ENCODE results near the gene DIRAS1.

- TF ChIP-seq EP300 (IDR thresholded peaks at IDR 0.05; ENCODE audit: borderline replicate concordance in 1 of 2, low read depth in 2 of 2, low read length in 2 of 2), result no peak
- no peak for TF ChIP-seq EZH2 (IDR thresholded peaks at IDR 0.05; ENCODE audit: low read depth, low read length, severe bottlenecking)
- TF ChIP-seq, protein P1, sequence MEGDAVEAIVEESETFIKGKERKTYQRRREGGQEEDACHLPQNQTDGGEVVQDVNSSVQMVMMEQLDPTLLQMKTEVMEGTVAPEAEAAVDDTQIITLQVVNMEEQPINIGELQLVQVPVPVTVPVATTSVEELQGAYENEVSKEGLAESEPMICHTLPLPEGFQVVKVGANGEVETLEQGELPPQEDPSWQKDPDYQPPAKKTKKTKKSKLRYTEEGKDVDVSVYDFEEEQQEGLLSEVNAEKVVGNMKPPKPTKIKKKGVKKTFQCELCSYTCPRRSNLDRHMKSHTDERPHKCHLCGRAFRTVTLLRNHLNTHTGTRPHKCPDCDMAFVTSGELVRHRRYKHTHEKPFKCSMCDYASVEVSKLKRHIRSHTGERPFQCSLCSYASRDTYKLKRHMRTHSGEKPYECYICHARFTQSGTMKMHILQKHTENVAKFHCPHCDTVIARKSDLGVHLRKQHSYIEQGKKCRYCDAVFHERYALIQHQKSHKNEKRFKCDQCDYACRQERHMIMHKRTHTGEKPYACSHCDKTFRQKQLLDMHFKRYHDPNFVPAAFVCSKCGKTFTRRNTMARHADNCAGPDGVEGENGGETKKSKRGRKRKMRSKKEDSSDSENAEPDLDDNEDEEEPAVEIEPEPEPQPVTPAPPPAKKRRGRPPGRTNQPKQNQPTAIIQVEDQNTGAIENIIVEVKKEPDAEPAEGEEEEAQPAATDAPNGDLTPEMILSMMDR (IDR thresholded peaks at IDR 0.05; ENCODE audit: control extremely low read depth in 1 of 3, insufficient read depth in 1 of 3, low read depth in 1 of 3, low read length in 3 of 3), result no peak
- TF ChIP-seq POLR2A (IDR thresholded peaks at IDR 0.05; ENCODE audit: control extremely low read depth in 1 of 2, low read depth in 2 of 2, low read length in 2 of 2), result no peak
Observed at GRCh38 chr19:2711172-2711874, 9.8 kb downstream of the DIRAS1 start.

Data from H1 (cell line).